ENCODE results near the gene PPP1R12B.
"Not testable (repeated sequence)": the region's sequence is repeated elsewhere in the genome, so short reads cannot be mapped to it uniquely, and the experiment has no call there.

Gene PPP1R12B

DNA sequence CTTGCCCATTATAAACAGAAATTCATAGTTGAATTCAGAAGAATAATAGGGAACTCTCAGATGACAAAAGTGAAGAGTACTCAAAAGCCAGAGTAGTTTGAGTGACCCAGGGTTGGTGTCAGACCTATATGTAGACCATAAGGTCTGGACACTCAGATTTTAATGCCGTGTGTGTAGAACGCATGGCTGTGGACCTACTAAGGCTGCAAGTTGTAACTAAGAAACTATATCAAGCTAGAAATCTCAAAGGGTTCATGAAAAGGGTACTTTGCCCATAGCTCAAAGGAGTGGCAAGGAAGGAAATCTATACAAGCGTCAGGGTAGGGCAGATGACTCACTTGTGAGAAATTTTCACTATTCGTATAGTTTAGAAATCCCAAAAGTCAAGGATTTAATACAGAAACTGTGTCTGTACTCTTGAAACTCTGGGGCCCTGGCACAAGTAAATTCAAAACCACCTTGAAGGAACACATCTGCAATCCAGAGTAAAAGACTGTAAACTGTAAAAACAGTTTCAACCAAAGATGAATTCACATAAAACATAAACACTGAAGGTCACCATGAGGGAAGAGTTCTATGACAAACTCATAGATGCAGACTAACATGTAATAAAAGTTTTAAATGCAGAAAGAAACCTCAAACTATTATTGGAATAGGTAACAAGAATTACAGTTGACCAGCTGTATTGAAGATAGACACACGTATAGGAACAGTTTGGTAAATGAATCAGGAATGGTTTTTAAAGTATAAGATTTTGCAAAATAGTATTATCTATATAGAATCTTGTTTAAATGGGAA, 108.1 kb downstream of the PPP1R12B start:
- DNase-seq = not testable (repeated sequence)

DNA sequence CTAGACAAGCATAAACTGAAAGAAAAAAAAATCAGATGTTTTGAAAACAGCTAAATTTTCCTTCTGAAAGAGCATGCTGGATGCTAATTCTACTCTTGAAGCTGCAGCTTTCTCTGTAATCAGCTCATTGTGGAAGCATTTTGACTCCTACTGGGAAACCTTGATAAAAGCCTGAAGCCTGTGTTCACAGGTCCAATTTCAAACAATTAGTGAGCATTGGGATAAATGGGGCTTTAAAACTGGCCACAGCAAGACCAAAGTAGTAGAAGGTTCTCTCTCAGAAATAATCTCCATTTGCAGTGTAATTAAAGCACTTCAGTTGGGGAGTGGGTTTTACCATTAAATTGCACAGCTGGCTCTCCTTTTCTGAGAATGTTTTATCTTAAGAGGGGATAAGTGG, 110.2 kb downstream of the PPP1R12B start:
- DNase-seq = not testable (repeated sequence)

DNA sequence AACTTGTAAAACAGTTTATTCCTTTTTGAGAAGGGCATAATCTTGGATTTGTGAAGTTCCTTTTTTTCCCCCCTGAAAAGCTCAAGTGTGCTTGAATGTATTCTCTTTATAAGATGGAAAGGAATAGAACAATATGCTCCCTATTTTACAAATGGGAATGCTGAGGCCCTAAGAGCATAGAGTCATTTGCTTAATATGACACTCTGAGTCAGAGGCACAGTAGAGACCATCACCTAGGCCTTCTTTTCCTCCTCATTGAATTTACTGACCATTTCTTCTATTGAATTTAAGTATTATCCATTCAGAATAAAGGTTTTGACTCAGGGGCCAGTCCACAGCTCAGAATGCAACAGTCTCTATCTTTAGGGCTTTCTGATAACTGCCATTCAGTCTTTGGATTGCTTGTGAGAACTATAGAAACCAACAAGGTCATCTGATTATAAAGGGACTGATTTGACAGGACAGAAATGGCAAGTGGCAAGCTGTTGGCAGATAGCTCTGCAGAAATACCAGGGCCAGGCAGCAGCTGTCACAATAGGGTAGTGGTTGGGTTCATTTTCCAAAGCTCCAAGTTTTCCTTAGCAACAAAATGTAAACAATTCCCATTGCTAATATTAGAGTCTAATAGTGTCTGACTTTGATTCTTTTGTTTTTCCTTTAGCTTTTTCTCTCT, 111.1 kb downstream of the PPP1R12B start:
- not testable (repeated sequence) for DNase-seq

DNA sequence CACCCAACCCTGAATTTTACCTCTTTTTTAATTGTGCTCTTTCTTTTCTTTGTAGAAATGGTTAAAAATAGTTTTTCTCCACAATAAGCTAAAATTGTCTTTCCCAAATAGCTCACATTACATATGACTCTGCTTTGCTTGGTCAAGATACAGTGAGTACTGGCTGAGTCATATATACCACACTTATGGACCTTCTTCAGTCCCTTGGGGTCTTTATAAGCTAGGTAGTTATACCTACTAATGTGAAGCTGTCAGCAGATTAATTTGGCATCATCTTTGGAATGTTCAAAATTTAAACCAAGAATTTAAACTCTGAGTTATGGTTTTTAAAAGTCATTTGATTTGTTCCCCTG, 111.6 kb downstream of the PPP1R12B start:
- DNase-seq = not testable (repeated sequence)

DNA sequence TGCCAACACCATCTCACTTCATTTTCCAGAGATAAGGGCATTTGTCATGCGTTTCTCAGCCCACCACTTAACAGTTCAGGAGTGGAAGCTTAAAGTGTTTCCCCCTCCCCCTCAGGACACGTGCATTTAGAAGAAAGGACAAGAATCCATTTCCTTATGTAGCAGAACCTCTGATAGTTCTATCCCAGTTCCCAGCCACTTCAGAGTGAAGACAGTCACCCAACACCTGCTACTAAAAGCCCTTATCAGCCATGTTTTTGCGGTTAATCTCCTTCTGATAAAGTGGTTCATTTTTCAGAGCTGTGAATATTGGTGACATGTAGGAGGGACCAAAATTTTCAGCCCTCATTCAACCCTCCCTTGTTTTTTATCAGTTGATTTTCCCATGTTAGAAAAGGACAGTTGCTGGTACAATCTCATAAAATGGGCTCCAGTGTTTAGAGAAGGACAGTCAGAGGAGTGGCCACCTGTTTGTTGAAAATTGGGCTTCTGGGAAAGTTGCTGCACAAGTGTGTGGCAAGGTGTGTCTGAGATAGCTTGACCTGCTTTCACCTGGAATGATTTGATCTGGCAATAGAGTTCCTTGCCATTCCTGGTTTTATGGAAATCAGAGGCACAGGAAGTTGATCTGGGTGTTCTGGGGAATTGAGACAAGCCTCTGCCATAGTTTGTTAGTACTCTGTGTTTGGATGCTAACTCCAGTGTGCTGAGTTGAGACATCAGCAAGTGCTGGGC, 114.0 kb downstream of the PPP1R12B start:
- no peak for DNase-seq

DNA sequence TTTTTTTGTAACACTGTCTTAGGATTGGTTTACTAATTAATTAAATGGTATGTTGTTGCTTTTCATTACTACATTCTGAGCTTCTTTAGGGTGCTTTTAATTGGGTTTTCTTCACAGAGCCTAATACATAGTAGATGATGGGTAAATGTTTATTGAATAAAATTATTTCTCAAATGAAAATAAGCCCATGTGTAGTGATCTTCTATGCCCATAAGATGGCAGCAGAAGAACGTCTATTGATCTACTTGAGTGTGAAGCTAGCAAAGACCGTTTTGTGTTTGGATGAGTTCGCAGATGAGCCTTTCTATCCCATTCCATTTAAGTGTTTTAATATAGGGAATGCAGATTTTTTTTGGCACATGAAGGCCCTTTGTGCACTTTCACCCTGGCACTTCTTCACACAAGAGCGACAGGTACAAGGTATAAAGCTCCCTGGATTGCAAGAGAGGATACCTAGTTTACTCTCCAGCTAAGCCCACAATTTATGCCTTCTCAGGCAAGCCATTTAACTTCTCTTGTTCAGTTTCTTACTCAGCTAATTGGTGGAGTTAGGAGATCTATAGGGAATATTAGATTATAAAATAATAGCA, 115.7 kb downstream of the PPP1R12B start:
- DNase-seq = not testable (repeated sequence)

DNA sequence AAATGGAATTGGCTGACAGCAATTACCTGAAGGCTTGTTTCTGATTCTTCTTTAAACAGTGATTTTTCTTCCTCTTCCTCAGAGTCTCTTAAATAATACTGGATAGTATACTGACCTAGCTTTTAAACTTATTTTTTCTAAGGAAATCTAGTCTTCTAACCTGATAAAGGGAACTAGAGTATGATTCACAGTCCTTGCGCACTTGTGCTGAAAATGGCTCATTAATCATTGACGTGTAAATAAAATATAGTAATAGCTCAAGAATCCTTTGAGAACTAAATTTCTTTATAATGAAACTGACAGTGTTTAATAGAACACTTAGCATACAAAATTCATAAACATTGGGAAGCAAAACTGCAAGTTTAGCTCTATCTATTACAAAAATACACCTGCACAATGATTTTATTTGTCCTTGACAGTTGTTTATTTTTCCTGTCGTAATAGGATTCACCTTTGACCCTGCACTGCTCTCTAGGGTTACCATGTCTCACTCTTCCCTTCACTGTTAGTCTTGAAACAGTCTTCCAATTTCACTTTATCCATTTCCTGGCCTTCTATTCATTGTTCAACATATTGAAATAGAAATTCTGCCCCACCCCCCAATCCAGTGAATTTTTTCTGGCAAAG, 117.3 kb downstream of the PPP1R12B start:
- DNase-seq = not testable (repeated sequence)

DNA sequence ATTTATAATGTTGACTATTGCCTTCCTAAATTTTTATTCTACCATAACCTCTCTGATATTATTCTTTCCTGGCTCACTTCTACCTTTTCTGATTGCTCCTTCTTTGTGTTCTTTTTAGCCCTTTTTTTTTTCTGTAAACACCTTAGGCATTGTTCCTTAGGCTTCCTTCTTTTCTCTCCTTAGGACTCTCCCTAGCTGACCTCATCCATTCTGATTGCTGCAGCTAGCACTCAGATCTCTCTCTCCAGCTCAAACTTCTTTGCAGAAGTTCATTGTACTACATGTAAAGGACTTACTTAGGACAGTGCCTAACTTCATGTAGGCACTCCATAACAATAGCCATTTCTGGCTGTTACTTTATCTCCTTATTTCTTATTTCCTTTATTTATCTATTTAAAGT, 117.8 kb downstream of the PPP1R12B start:
- DNase-seq = not testable (repeated sequence)

DNA sequence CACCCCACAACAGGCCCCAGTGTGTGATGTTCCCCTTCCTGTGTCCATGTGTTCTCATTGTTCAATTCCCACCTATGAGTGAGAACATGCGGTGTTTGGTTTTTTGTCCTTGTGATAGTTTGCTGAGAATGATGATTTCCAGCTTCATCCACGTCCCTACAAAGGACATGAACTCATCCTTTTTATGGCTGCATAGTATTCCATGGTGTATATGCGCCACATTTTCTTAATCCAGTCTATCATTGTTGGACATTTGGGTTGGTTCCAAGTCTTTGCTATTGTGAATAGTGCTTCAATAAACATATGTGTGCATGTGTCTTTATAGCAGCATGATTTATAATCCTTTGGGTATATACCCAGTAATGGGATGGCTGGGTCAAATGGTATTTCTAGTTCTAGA, 118.9 kb downstream of the PPP1R12B start:
- DNase-seq = not testable (repeated sequence)

DNA sequence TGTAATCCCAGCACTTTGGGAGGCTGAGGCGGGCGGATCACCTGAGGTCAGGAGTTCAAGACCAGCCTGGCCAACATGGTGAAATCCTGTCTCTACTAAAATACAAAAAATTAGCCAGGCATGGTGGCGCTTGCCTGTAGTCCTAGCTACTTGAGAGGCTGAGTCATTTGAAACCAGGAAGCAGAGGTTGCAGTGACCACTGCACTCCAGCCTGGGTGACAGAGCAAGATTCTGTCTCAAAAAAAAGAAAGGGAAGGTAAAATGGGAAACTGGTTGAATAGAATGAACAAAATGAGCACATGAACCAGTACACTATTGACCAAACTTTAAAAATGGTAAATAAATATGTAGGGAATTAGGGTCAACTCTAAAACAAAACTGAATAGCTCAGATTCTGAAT, 120.2 kb downstream of the PPP1R12B start:
- not testable (repeated sequence) for DNase-seq

DNA sequence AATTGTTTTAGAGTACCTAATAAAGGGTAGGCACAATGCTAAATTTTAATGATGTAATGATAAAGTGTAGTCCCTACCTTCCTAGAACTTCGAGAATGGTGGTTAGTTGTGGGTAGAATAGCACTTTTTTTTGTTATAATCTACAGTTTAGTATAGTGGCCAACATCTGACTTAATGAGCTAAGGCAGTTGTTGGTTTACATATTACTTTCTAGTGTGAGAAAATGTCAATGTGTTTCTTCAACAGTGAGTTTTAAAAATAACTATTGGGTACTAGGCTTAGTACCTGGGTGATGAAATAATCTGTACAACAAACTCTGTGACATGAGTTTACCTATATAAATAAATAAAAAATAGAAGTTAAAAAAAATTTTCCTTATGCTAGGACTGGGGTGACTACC, 120.6 kb downstream of the PPP1R12B start:
- DNase-seq = not testable (repeated sequence)

DNA sequence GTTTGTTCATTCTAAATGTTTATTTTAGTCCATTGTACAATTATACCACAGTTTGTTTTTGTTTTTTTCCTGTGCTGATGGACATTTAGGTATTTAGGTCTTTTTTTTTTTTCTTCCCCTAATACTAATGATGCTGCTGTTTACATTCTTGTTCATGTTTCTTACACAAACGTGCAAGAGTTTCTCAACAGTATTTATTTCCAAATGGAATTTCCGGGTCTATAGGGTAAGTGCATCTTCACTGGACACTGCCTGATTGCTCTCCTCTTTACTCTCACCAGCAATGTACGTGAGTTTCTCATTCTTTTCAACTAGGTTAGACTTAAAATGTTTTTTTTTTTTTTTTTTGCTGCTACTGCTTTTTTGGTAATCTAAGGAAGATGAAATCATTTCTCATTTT, 122.7 kb downstream of the PPP1R12B start:
- DNase-seq = no peak

DNA sequence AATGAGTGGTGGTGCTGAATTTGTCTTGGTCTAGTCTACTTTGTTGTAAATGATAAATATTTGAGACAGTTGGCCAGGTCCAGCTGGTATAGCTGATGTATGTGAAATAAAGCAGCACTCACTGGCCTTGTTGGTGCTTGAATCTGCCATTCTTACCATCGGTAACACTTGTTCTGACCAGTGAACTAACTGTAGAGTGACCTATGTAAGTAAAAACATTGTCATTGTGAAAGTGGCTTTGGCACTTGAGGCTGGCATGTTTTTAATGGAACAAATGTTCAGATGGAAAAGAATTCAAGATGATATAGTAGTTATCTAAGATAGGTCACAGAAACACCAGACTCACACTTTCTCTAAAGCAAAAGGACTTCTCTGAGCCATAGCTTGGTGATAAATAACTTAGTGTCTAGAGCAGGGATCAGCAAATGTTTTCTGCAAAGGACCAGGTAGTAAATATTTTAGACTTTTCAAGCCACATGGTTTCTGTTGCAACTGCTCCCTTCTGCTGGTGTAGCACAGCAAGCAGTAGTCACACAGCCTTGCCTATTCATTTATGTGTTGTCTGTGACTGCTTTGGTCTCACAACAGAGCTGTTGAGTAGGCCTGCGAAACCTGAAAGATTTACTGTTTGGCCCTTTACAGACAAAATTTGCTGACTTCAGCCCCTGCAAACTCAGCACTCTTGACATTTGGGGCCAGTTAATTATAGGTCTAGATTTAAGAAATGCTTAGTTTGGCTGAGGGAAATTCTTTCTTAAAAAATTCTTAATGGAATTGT, 124.0 kb downstream of the PPP1R12B start:
- not testable (repeated sequence) for DNase-seq

DNA sequence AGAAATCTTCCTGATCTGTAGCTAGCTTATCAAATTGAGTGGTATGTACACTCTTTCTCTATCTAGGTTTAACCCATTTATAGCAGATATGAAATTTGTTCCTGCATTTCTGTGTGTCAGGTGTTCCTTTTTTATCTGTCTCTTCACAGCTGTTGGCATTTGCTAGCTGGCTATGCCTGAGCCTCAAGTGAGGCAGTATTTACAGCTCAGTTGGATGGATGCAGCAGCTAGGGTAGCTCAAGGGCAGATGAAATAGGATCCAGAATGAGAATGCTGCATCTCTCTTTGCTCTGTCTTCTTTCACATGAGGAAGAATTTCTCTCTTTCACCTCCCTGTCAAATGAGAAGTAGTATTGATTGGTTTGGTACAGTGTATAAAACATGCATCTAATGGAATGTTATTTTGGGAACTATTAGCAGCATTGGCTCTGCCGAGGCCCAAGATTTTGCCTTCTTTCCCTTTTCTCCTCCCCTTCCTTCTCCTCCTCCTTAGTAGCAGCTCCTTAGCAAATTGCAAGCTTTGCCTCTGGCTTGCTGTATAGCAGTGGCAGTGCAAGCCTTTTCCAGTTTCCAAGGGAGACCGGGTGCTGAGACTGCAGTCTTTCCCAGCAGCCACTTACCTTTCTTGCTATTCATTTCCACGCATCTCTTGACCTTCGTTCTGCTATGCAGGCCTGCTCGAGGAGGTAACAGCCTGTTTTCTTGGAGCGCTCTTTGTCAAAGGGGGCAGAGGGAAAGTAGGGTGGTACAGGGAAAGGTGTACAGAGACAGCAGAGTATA, 125.0 kb downstream of the PPP1R12B start:
- not testable (repeated sequence) for DNase-seq

DNA sequence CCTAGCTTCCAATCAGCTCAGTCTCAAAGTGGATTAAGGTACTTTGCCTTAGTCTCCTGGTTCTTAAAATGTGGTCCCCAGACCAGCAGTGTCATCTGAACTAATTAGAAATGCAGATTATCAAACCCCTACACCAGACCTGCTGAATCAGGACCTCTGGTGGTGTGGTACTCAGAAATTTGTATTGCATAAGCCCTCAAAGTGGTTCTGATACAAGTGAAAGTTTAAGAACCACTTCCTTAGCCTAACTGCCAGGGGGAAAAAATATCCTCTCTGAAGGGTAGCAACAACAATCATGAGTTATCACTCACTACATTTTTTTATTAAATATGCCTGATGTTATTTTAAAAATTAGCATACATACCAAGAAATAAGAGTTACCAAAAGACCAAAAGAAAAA, 131.2 kb downstream of the PPP1R12B start:
- not testable (repeated sequence) for DNase-seq

DNA sequence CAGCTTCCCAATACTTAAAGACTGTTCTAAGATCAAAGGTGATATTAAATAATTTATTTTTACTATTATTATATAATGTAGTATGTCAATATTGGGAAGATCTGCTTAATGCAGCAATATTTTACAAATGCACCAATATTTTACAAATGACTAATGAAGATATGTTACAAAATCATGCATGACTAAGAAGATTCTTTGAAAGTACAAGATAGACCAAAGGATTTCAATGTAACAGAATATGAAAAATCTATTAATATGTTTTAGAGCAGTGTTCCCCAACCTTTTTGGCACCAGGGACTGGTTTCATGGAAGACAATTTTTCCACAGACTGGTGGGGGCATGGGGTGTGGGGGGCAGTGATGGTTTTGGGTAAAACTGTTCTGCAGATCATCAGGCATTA, 132.1 kb downstream of the PPP1R12B start:
- not testable (repeated sequence) for DNase-seq

DNA sequence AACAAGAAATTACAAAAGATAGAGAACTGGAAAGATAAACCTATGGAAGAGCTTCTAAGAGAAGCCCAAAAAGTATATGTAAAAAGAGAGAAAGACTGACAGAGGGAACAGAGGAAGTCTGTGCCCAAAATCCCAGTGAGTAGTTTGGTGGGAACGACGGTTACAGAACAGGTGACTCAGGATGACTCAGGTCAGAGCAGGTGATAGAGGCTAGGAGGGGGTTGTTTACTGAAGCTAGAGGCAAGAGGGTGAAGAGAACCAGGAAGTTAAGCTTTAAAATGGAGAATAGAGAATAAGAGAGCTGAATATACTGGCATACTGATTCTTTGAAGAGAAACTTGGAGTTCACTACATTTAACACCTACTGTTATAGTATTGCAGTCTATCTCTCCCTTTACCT, 134.9 kb downstream of the PPP1R12B start:
- not testable (repeated sequence) for DNase-seq

DNA sequence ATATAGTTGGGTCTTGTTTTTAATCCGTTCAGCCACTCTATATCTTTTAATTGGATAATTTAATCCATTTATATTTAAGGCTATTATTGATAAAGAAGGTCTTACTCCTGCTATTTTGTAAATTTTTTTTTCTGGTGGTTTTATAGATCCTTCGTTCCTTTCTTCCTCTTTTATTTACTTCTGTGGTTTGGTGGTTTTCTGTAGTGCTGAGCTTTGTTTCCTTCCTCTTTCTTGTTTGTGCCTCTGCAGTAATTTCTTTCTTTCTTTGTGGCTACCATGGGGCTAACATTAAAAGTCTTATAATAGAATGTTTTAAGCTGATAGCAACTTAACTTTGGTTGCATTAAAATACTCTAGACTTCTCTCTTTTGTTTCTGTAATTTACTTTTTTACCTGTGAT, 135.5 kb downstream of the PPP1R12B start:
- DNase-seq = not testable (repeated sequence)

DNA sequence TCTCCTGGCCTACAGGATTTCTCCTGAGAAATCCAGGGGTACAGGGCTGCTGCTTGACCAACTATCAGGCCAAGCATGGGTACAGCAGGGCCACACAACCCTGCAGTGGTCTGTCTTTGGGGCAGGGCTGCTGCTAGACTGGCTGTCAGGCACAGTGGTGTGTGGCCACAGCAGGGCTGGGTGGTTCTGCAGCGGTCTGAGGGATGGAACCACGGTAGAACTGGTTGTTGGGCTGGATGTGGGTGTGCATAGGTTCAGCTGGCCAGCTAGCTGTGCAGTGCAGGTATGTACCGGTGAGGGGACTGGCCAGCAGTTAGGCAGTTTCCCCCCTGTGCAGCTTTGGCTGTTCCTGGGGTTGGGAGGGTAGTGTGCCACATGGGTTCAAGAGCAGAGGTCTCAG, 136.3 kb downstream of the PPP1R12B start:
- DNase-seq = not testable (repeated sequence)

DNA sequence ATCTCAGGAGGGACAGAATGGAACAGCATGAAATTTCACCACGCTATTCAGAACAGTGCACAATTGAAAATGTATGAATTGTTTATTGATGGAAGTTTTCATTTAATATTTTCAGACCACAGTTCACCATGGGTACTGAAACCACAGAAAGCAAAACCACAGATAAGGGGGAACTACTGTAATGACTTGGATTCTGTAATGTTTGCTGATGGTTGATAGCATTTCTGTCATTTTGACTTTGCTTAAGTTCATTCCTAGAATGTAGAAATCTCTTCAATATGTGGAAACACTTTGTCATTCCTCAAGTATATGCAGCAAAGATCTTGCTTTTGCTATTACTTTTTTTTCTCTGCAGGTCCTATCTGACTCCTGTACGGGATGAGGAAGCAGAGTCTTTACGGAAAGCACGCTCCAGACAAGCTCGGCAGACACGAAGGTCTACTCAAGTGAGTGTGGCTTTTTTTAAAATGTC, 139.7 kb downstream of the PPP1R12B start:
- DNase-seq = not testable (repeated sequence)

DNA sequence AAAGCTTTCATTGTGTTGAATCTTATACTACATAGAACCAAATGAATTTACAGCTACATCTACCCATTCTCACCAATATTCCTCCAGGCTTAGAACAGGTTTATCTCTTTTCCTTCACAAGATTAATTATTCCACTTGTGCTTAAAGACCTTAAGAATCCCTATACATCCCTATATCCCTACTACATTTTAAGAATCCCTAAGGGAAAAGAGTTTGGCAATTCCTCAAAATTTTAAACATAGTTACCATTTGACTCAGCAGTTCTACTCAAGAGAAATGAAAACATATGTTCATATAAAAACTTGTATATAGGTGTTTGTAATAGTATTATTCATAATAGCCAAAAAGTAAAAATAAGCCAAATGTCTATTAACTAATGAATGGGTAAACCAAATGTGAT, 140.6 kb downstream of the PPP1R12B start:
- DNase-seq = not testable (repeated sequence)

All from activated T-cell treated with anti-CD3 and anti-CD28 coated beads, Interleukin-2, amount 50 U/mL, for 1 hour (primary cell).